OCI-LY7 (cell line): ENCODE data around the gene SLC27A6.

Source experiments
- EZH2phosphoT487 ChIP-seq: fragments of 200-600 bp; sonication (generic); IDR thresholded peaks from 2 replicates; pipeline ENCODE4 v1.6.1; 2018; ENCODE audit warnings: low read depth, borderline replicate concordance, mild to moderate bottlenecking, mixed run types, antibody characterized with exemption, low read length, moderate library complexity, mixed read lengths
- TF ChIP-seq, protein P1 (sequence below): fragments of 200-600 bp; sonication (generic); conservative IDR thresholded peaks from 2 replicates; pipeline ENCODE4 v1.5.1; 2014; ENCODE audit warnings: mild to moderate bottlenecking, antibody characterized with exemption, low read length, moderate library complexity, mixed read lengths

DNA sequence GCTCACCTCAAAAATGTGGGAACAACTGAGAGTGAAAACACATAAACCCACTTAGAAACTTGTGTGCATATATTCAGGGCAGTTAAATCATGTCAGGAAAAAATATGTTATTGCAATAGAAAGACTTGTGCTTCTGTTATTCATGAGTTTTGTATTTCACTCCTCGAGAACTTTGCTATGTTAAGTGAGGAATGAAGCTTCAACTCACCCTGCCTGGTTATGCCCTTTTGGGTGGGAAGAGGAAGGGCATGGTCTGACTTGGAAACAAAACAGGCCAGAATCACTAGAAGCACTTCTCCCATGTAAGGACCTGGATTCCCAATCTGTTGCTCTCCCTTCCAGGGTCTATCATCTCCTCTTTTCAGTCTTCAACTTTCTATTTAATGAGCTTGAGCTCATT is 14.5 kb downstream of the SLC27A6 start:
- TF ChIP-seq, protein P1, sequence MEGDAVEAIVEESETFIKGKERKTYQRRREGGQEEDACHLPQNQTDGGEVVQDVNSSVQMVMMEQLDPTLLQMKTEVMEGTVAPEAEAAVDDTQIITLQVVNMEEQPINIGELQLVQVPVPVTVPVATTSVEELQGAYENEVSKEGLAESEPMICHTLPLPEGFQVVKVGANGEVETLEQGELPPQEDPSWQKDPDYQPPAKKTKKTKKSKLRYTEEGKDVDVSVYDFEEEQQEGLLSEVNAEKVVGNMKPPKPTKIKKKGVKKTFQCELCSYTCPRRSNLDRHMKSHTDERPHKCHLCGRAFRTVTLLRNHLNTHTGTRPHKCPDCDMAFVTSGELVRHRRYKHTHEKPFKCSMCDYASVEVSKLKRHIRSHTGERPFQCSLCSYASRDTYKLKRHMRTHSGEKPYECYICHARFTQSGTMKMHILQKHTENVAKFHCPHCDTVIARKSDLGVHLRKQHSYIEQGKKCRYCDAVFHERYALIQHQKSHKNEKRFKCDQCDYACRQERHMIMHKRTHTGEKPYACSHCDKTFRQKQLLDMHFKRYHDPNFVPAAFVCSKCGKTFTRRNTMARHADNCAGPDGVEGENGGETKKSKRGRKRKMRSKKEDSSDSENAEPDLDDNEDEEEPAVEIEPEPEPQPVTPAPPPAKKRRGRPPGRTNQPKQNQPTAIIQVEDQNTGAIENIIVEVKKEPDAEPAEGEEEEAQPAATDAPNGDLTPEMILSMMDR = no peak
- no peak for TF ChIP-seq EZH2phosphoT487
